ENCODE results near the gene KCTD16. TPM values are rescaled to one million over a fixed set of nuclear protein-coding genes. Genes with fewer than 3 reads are reported as not detected.

Gene KCTD16
- total RNA-seq, 1 donor from 2014 or later: 0.44 TPM

DNA sequence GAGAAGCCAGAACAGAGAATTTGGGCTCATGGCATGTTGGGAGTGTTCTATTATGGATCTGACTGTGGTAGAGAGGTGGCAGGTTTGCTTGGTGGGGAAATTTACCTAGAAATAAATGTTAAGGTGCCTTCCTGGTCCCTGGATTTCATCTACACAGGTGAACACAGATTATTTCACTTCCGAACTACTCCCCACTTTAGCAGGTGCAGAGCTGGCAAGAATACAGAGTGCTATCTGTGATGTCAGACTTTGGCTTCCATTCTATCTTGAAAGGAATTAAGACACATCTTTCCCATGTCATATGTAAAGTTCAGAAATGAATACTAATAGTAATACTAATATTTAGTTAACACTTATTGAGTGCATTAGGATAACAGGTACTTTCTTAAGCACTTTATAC lies 234.0 kb downstream of the KCTD16 start:
- TF ChIP-seq, protein P1, sequence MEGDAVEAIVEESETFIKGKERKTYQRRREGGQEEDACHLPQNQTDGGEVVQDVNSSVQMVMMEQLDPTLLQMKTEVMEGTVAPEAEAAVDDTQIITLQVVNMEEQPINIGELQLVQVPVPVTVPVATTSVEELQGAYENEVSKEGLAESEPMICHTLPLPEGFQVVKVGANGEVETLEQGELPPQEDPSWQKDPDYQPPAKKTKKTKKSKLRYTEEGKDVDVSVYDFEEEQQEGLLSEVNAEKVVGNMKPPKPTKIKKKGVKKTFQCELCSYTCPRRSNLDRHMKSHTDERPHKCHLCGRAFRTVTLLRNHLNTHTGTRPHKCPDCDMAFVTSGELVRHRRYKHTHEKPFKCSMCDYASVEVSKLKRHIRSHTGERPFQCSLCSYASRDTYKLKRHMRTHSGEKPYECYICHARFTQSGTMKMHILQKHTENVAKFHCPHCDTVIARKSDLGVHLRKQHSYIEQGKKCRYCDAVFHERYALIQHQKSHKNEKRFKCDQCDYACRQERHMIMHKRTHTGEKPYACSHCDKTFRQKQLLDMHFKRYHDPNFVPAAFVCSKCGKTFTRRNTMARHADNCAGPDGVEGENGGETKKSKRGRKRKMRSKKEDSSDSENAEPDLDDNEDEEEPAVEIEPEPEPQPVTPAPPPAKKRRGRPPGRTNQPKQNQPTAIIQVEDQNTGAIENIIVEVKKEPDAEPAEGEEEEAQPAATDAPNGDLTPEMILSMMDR (IDR thresholded peaks at IDR 0.05; ENCODE audit: unreplicated experiment): no peak
- H3K9me3 Mint-ChIP-seq (ENCODE audit: unreplicated experiment): no peaks in the 10 kb centered on the region
- H3K4me3 Mint-ChIP-seq (ENCODE audit: unreplicated experiment): no peak overlapping the region
- H3K36me3 Mint-ChIP-seq (ENCODE audit: low read depth, unreplicated experiment): no peaks in the 10 kb centered on the region
- H3K27ac Mint-ChIP-seq (ENCODE audit: unreplicated experiment): no peak overlapping the region
- no peak for DNase-seq (ENCODE audit: low spot score)
- no peaks in the 10 kb centered on the region for H3K27me3 Mint-ChIP-seq (ENCODE audit: unreplicated experiment)
- H3K4me1 Mint-ChIP-seq (ENCODE audit: unreplicated experiment): no peaks in the 10 kb centered on the region

DNA sequence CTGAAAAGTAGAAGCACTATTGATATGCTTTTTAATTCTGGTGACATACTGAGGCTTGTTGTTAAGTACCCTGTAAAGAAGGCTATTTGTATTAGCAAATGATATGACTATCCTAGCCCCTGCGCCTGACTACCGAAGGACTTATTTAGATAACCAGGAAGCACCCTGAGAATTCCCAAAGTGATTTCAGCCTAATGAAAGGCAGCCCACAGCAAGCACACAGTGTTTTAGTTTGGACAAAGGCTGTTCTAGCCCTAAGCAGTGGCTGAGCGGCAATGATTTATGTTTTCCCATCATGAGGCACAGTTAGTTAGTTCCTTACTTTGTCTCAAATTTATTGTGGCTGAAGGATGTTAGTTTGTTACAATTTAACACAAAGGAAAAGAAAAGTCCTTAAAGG lies 235.3 kb downstream of the KCTD16 start:
- no peaks in the 10 kb centered on the region for H3K27me3 Mint-ChIP-seq (ENCODE audit: unreplicated experiment)
- TF ChIP-seq, protein P1 (IDR thresholded peaks at IDR 0.05; ENCODE audit: unreplicated experiment): no peak
- DNase-seq (ENCODE audit: low spot score): no peak
- no peak overlapping the region for H3K27ac Mint-ChIP-seq (ENCODE audit: unreplicated experiment)
- H3K9me3 Mint-ChIP-seq (ENCODE audit: unreplicated experiment): no peaks in the 10 kb centered on the region
- no peaks in the 10 kb centered on the region for H3K4me1 Mint-ChIP-seq (ENCODE audit: unreplicated experiment)
- no peaks in the 10 kb centered on the region for H3K36me3 Mint-ChIP-seq (ENCODE audit: low read depth, unreplicated experiment)
- no peak overlapping the region for H3K4me3 Mint-ChIP-seq (ENCODE audit: unreplicated experiment)

DNA sequence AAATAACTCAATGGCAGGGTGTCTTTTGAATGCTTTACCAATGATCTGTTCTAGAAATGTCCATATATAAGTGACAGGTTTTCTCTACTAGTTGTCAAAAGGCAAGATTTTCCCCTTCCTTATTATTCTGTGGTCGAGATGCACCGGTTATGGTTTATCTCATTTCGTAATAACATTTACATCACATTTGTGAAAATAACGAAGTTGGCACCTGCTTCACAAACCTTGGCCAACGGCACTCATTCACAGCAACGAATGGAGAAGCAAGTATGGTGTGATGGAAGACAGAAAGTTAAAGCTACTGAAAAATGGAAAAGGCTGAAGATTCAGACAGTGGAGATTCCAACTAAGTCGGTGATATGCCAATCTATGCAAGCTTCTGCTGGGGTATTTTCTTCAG lies 235.8 kb downstream of the KCTD16 start:
- H3K9me3 Mint-ChIP-seq (ENCODE audit: unreplicated experiment): no peaks in the 10 kb centered on the region
- H3K4me3 Mint-ChIP-seq (ENCODE audit: unreplicated experiment): no peak overlapping the region
- H3K36me3 Mint-ChIP-seq (ENCODE audit: low read depth, unreplicated experiment): no peaks in the 10 kb centered on the region
- no peak for DNase-seq (ENCODE audit: low spot score)
- TF ChIP-seq, protein P1 (IDR thresholded peaks at IDR 0.05; ENCODE audit: unreplicated experiment): no peak
- H3K27ac Mint-ChIP-seq (ENCODE audit: unreplicated experiment): no peak overlapping the region
- no peaks in the 10 kb centered on the region for H3K4me1 Mint-ChIP-seq (ENCODE audit: unreplicated experiment)
- H3K27me3 Mint-ChIP-seq (ENCODE audit: unreplicated experiment): no peaks in the 10 kb centered on the region

DNA sequence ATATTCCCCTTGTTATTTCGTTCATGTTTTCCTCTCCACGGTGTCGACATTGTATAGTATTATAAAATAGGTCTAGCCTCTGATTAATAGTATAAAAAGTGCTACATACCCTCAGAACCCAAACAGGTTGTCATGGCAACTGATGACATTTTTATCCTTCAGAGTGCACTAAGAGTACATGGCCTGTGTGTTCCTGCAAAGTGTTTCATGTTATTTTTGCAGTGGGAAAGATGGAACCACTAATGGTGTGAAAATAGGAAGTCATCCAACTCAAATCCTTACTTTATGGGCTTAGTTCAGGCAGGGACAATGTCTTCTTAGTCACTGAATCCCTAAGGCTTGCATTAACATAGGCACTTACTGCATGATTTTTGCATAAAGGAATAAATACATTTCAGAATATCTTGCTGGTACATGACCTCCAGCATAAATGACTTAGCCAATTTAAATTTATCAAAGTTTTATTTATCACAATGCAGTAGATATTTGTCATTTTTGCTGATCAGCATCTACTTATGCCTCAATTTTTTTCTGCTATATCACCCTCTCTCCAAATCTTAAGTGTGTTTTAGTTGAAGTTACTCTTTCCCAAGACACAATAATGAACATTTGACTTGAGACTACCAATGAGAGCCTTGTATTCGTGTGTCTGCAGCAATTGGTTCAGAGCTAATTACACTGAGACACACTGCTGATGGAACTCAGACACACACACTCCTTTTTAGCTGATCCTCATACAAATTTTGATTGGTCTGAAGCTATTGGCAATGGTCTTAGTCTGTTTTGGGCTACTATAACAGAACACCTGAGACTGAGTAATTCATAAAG lies 243.7 kb downstream of the KCTD16 start:
- H3K4me3 Mint-ChIP-seq (ENCODE audit: unreplicated experiment): no peak overlapping the region
- H3K36me3 Mint-ChIP-seq (ENCODE audit: low read depth, unreplicated experiment): no peaks in the 10 kb centered on the region
- H3K4me1 Mint-ChIP-seq (ENCODE audit: unreplicated experiment): no peaks in the 10 kb centered on the region
- TF ChIP-seq, protein P1 (IDR thresholded peaks at IDR 0.05; ENCODE audit: unreplicated experiment): no peak
- no peak for DNase-seq (ENCODE audit: low spot score)
- H3K27ac Mint-ChIP-seq (ENCODE audit: unreplicated experiment): no peak overlapping the region
- no peaks in the 10 kb centered on the region for H3K27me3 Mint-ChIP-seq (ENCODE audit: unreplicated experiment)
- H3K9me3 Mint-ChIP-seq (ENCODE audit: unreplicated experiment): no peaks in the 10 kb centered on the region

DNA sequence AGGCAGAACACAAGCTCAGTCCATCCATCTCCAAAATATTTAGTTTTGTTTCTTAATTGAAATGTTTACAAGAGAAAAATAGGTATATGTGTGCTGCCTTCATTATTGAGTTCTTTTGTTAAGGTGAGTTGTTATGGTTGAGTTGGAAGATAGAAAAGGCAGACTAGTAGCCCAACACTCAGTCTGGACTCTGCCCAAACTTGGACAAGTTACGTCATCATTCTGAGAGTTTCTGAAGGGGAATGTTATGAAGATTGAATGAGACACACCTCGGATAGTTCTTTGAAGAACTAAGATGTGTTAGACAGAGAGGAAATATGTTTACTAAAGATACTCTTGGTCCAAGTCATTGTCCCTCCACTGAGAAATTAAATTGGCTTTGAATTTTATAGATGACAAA lies 245.5 kb downstream of the KCTD16 start:
- no peaks in the 10 kb centered on the region for H3K36me3 Mint-ChIP-seq (ENCODE audit: low read depth, unreplicated experiment)
- no peak overlapping the region for H3K27ac Mint-ChIP-seq (ENCODE audit: unreplicated experiment)
- TF ChIP-seq, protein P1 (IDR thresholded peaks at IDR 0.05; ENCODE audit: unreplicated experiment): no peak
- H3K27me3 Mint-ChIP-seq (ENCODE audit: unreplicated experiment): no peaks in the 10 kb centered on the region
- DNase-seq (ENCODE audit: low spot score): no peak
- no peaks in the 10 kb centered on the region for H3K4me1 Mint-ChIP-seq (ENCODE audit: unreplicated experiment)
- no peaks in the 10 kb centered on the region for H3K9me3 Mint-ChIP-seq (ENCODE audit: unreplicated experiment)
- no peak overlapping the region for H3K4me3 Mint-ChIP-seq (ENCODE audit: unreplicated experiment)

Measured in endothelial cell (in vitro differentiated cells).